Liver (tissue), 3 donors: Measurements from ENCODE around the gene OR2W3.

Experiments used
- FOXA1 ChIP-seq: IDR thresholded peaks from 2 replicates; pipeline ENCODE4 v1.6.1; 2016; ENCODE audit warnings: antibody characterized with exemption
- GABPA ChIP-seq, 2 donors: IDR thresholded peaks in 1 of 2; conservative IDR thresholded peaks in 1 of 2; 2 replicates each; pipeline ENCODE4 v1.6.1; 2016; ENCODE audit warnings: antibody characterized with exemption in 2 of 2, mild to moderate bottlenecking in 1 of 2, moderate library complexity in 1 of 2
- NR2F2 ChIP-seq: IDR thresholded peaks from 2 replicates; pipeline ENCODE4 v1.6.1; 2016; ENCODE audit warnings: antibody characterized with exemption
- REST ChIP-seq: IDR thresholded peaks from 2 replicates; pipeline ENCODE4 v1.6.1; 2016; ENCODE audit warnings: antibody characterized with exemption, mild to moderate bottlenecking
- YY1 ChIP-seq: IDR thresholded peaks from 2 replicates; pipeline ENCODE4 v1.6.1; 2016; ENCODE audit warnings: antibody characterized with exemption, mild to moderate bottlenecking
- TF ChIP-seq, protein P1 (sequence below): fragments of 150-350 bp; IDR thresholded peaks from 2 replicates; pipeline ENCODE4 v1.5.1; 2017; ENCODE audit warnings: improper control_type of control experiment, low read depth, low read length; ENCODE audit not compliant: missing input control
- TF ChIP-seq, protein P2 (sequence below): IDR thresholded peaks from 2 replicates; pipeline ENCODE4 v1.6.1; 2016; ENCODE audit warnings: antibody characterized with exemption
- donor health status: healthy.
- donor health status: healthy.

DNA sequence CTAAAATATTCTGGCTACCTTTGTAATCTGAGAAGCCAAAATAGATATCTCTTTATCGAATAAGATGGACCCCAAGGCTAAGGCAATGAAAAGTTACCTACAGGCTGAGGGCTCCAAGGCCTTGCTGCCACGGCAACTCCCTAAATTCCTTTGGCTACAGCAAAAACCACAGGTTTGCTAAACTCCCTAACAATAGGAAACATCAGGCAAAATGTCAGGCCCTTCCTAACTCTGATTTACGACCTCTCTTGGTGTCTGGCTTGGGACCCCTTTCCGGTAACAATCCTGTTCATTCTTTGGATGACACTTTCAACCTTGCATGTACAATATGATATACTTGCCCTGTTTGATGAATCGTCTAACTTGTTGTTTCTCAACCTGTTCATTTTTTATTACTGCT is 13.4 kb downstream of the OR2W3 start:
- TF ChIP-seq GABPA (IDR thresholded peaks at IDR 0.05 in 1 of 2, conservative IDR thresholded peaks at IDR 0.05 in 1 of 2) (no peak), YY1 (no peak), REST (no peak), NR2F2 (no peak), FOXA1 (no peak)
- TF ChIP-seq, protein P1, sequence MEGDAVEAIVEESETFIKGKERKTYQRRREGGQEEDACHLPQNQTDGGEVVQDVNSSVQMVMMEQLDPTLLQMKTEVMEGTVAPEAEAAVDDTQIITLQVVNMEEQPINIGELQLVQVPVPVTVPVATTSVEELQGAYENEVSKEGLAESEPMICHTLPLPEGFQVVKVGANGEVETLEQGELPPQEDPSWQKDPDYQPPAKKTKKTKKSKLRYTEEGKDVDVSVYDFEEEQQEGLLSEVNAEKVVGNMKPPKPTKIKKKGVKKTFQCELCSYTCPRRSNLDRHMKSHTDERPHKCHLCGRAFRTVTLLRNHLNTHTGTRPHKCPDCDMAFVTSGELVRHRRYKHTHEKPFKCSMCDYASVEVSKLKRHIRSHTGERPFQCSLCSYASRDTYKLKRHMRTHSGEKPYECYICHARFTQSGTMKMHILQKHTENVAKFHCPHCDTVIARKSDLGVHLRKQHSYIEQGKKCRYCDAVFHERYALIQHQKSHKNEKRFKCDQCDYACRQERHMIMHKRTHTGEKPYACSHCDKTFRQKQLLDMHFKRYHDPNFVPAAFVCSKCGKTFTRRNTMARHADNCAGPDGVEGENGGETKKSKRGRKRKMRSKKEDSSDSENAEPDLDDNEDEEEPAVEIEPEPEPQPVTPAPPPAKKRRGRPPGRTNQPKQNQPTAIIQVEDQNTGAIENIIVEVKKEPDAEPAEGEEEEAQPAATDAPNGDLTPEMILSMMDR, result no peak
- TF ChIP-seq, protein P2, sequence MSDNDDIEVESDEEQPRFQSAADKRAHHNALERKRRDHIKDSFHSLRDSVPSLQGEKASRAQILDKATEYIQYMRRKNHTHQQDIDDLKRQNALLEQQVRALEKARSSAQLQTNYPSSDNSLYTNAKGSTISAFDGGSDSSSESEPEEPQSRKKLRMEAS, result no peak
